GM12878 (cell line): ENCODE measurements around the gene ZNF653. TPM values are rescaled to one million over a fixed set of nuclear protein-coding genes. Genes with fewer than 3 reads are reported as not detected.

Experiments used
- ATAC-seq: fragments of 200-7000 bp; cut with Tn5 transposase; 3 replicates; pipeline ENCODE4 v1.9.1; 2020; ENCODE audit warnings: mild to moderate bottlenecking, moderate library complexity
- BruUV-seq: library from RNA; stranded (reverse); fragments of 400-500 nt; replicated peaks from 2 replicates; lab custom pipeline; 2021; lab: Mats Ljungman, UMichigan
- CTCF ChIA-PET: fragments of 300-600 bp; sonication (Branson Sonifier 250); formaldehyde crosslinking; extraction: SDS; loops from one replicate; lab custom pipeline; 2021; ENCODE audit warnings: inconsistent platforms; lab: Yijun Ruan, JAX
- POLR2A ChIA-PET: fragments of 350-600 bp; formaldehyde crosslinking; extraction: SDS; loops from one replicate; lab custom pipeline; 2021; ENCODE audit warnings: inconsistent platforms; lab: Charles Lee
- RAD21 ChIA-PET: fragments of 300-600 bp; sonication (Branson Sonifier 250); formaldehyde crosslinking; loops from one replicate; lab custom pipeline; 2023; ENCODE audit warnings: antibody characterized with exemption; ENCODE audit not compliant: unreplicated experiment; lab: Charles Lee
- SMC1A ChIA-PET: fragments of 300-600 bp; sonication (Branson Sonifier 250); formaldehyde crosslinking; loops from one replicate; lab custom pipeline; 2023; ENCODE audit not compliant: unreplicated experiment, uncharacterized antibody; lab: Charles Lee
- DNase-seq: peaks from one replicate; pipeline ENCODE4 v3.0.0-alpha.2; 2011; ENCODE audit warnings: low read depth, low spot score
- FAIRE-seq: peaks from 3 replicates; lab custom pipeline; 2011; peaks lifted over from hg19 to GRCh38; lab: Jason Lieb, UNC
- H2AFZ ChIP-seq: 2 replicates; pipeline ENCODE4 v1.6.0; 2011; ENCODE audit warnings: low read depth, low read length, control low read depth; ENCODE audit not compliant: control insufficient read depth
- H3K27ac ChIP-seq: 2 replicates; pipeline ENCODE4 v1.5.1; 2011; ENCODE audit warnings: control low read depth; ENCODE audit not compliant: control insufficient read depth, insufficient read depth
- H3K27me3 ChIP-seq, 2 experiments: replicated peaks in 1 of 2; 2 replicates each; pipeline versions ENCODE4 v1.6.0 to v1.6.1; 2011; ENCODE audit warnings: low read length in 1 of 2; ENCODE audit not compliant: control insufficient read depth in 2 of 2, insufficient read depth in 2 of 2
- H3K36me3 ChIP-seq, 2 experiments: 2 replicates each; pipeline ENCODE4 v1.5.1; 2011; ENCODE audit warnings: low read length in 1 of 2; ENCODE audit not compliant: control insufficient read depth in 2 of 2, insufficient read depth in 2 of 2
- H3K4me1 ChIP-seq: 2 replicates; pipeline ENCODE4 v1.6.1; 2011; ENCODE audit warnings: mild to moderate bottlenecking, low read length, moderate library complexity, mixed read lengths; ENCODE audit not compliant: control insufficient read depth, insufficient read depth
- H3K4me2 ChIP-seq: 2 replicates; pipeline ENCODE4 v1.6.0; 2011; ENCODE audit warnings: control low read depth; ENCODE audit not compliant: control insufficient read depth, insufficient read depth
- H3K4me3 ChIP-seq: fragments of 200-600 bp; sonication (generic); 2 replicates; pipeline ENCODE4 v1.5.1; 2016
- H3K79me2 ChIP-seq: 2 replicates; pipeline ENCODE4 v1.6.0; 2011; ENCODE audit warnings: low read length; ENCODE audit not compliant: control insufficient read depth, insufficient read depth
- H3K9ac ChIP-seq: 2 replicates; pipeline ENCODE4 v1.8.0; 2011; ENCODE audit warnings: low read length, control low read depth, mixed read lengths; ENCODE audit not compliant: control insufficient read depth, insufficient read depth
- H3K9me3 ChIP-seq: replicated peaks from 3 replicates; pipeline ENCODE4 v1.5.1; 2011; ENCODE audit warnings: mild to moderate bottlenecking, low read length; ENCODE audit not compliant: control insufficient read depth, insufficient read depth
- H4K20me1 ChIP-seq: 2 replicates; pipeline ENCODE4 v1.6.0; 2011; ENCODE audit not compliant: control insufficient read depth, insufficient read depth
- ASH2L ChIP-seq: fragments of 300-600, 200-600 bp; sonication (generic); IDR thresholded peaks from 2 replicates; pipeline ENCODE4 v1.6.1; 2017; ENCODE audit warnings: low read depth, mild to moderate bottlenecking, borderline replicate concordance
- ATF3 ChIP-seq: IDR thresholded peaks from 2 replicates; pipeline ENCODE4 v1.6.1; 2011; ENCODE audit warnings: low read depth, mild to moderate bottlenecking, low read length, moderate library complexity, borderline replicate concordance; ENCODE audit errors: extremely low read depth
- CREB1 ChIP-seq: IDR thresholded peaks from 2 replicates; pipeline ENCODE4 v1.6.1; 2012; ENCODE audit warnings: low read depth, mild to moderate bottlenecking, inconsistent platforms
- ESRRA ChIP-seq: IDR thresholded peaks from 2 replicates; pipeline ENCODE4 v1.6.1; 2012; ENCODE audit warnings: mild to moderate bottlenecking, low read length, improper control_type of control experiment
- GATAD2B ChIP-seq: fragments of 450-650 bp; conservative IDR thresholded peaks from 2 replicates; pipeline ENCODE4 v1.6.1; 2017; ENCODE audit warnings: low read depth, mild to moderate bottlenecking, moderate library complexity
- HDAC2 ChIP-seq: fragments of 200-600 bp; sonication (generic); IDR thresholded peaks from 2 replicates; pipeline ENCODE4 v1.6.1; 2017
- IRF4 ChIP-seq: IDR thresholded peaks from 2 replicates; pipeline ENCODE4 v1.6.1; 2011; ENCODE audit warnings: low read depth, low read length
- KLF5 ChIP-seq: fragments of 450-650 bp; IDR thresholded peaks from 2 replicates; pipeline ENCODE4 v1.6.1; 2014; ENCODE audit warnings: mild to moderate bottlenecking; ENCODE audit not compliant: partially characterized antibody
- MAX ChIP-seq: IDR thresholded peaks from 2 replicates; pipeline ENCODE4 v1.6.1; 2012; ENCODE audit warnings: low read depth, low read length, improper control_type of control experiment
- NFIC ChIP-seq: IDR thresholded peaks from 2 replicates; pipeline ENCODE4 v1.6.1; 2012; ENCODE audit warnings: low read depth, mild to moderate bottlenecking, inconsistent platforms, low read length, moderate library complexity
- PAX5 ChIP-seq: IDR thresholded peaks from 2 replicates; pipeline ENCODE4 v1.6.1; 2011; ENCODE audit warnings: low read depth, low read length, borderline replicate concordance
- PKNOX1 ChIP-seq: fragments of 450-650 bp; IDR thresholded peaks from 2 replicates; pipeline ENCODE4 v1.6.1; 2016; ENCODE audit warnings: mild to moderate bottlenecking
- POLR2AphosphoS2 ChIP-seq: IDR thresholded peaks from 2 replicates; pipeline ENCODE4 v1.6.1; 2011; ENCODE audit warnings: low read depth, mild to moderate bottlenecking, low read length, improper control_type of control experiment, moderate library complexity
- RAD21 ChIP-seq: IDR thresholded peaks from 2 replicates; pipeline ENCODE4 v1.6.1; 2011; ENCODE audit warnings: mild to moderate bottlenecking, low read depth, low read length, moderate library complexity; ENCODE audit not compliant: insufficient read depth
- SP1 ChIP-seq: IDR thresholded peaks from one replicate; pipeline ENCODE4 v1.6.1; 2011; ENCODE audit warnings: low read depth, low read length
- SUZ12 ChIP-seq: fragments of 200-600 bp; sonication (generic); IDR thresholded peaks from one replicate; pipeline ENCODE4 v1.6.1; 2018; ENCODE audit warnings: antibody characterized with exemption, mild to moderate bottlenecking; ENCODE audit not compliant: unreplicated experiment
- TCF12 ChIP-seq: IDR thresholded peaks from 2 replicates; pipeline ENCODE4 v1.6.1; 2011; ENCODE audit warnings: low read depth, mild to moderate bottlenecking, low read length
- TCF3 ChIP-seq: IDR thresholded peaks from 2 replicates; pipeline ENCODE4 v1.6.1; 2012; ENCODE audit warnings: low read depth, mild to moderate bottlenecking, low read length, borderline replicate concordance; ENCODE audit not compliant: insufficient read depth
- TCF7 ChIP-seq: IDR thresholded peaks from 2 replicates; pipeline ENCODE4 v1.6.1; 2014; ENCODE audit warnings: antibody characterized with exemption, borderline replicate concordance
- ZZZ3 ChIP-seq: IDR thresholded peaks from 2 replicates; pipeline ENCODE4 v1.6.1; 2011; ENCODE audit warnings: low read depth; ENCODE audit not compliant: control insufficient read depth, insufficient read length
- WGBS: methylation state at CpG from one replicate; pipeline ENCODE4 v1.1.6; 2016; ENCODE audit warnings: low lambda C conversion rate; ENCODE audit not compliant: insufficient replicate concordance, insufficient coverage; ENCODE audit errors: missing lambda C conversion rate; 5-methylcytosine and 5-hydroxymethylcytosine counted together
- in situ Hi-C: fragments of 300-500 bp; cut with MboI; formaldehyde crosslinking; loops from 9 replicates; pipeline ENCODE4 v1.14.3; 2018; ENCODE audit warnings: mixed read lengths
- intact Hi-C: fragments of 100-400 bp; cut with micrococcal nuclease; formaldehyde crosslinking; loops from one replicate; pipeline ENCODE4 v1.14.2; 2022; ENCODE audit not compliant: unreplicated experiment
- polyA plus RNA-seq, 11 experiments: library from polyadenylated mRNA; depleted of rRNA in 4 of 11; unstranded in 6 of 11; stranded (reverse) in 5 of 11; fragments of >200 nt; fragmentation: Nextera tagmentation in 4 of 11; fragmentation: Illumina TruSeq in 1 of 11; extraction: Ambion mirVana in 4 of 11; extraction: Trizol in 1 of 11; gene quantifications; 1 replicate in 1 of 11; 2 replicates in 10 of 11; pipeline versions ENCODE4 v1.2.1 to v1.2.3, GENCODE V29; 2011 to 2016; ENCODE audit warnings: inconsistent platforms in 2 of 11, missing spikeins in 2 of 11, low read depth in 1 of 11
- total RNA-seq, 4 experiments: library from RNA; depleted of rRNA in 3 of 4; stranded (reverse); fragments of >200 nt in 3 of 4; fragmentation: Illumina TruSeq in 1 of 4; extraction: Trizol in 1 of 4; gene quantifications; 2 replicates each; pipeline versions ENCODE4 v1.2.1 to v1.2.3, GENCODE V29; 2013 to 2021
- TF ChIP-seq, protein P1 (sequence below): fragments of 450-650 bp; IDR thresholded peaks from 2 replicates; pipeline ENCODE4 v1.6.1; 2017; ENCODE audit warnings: low read depth, mild to moderate bottlenecking, moderate library complexity

The ZNF653 gene
- total and polyA plus RNA-seq, 10 of the 15 experiments (the other 5 are each of a cell fraction or from before 2014, with no cell fraction given), result 2.2 to 13.2 (median 6.7) TPM; not detected in 2

GRCh38 chr19:11552666-11553372 is 47.2 kb upstream of the ZNF653 start:
- H2AFZ ChIP-seq, result no peak overlapping the region
- H3K9ac ChIP-seq, result no peak overlapping the region
- no peak for ATAC-seq
- no peaks in the 10 kb centered on the region for H3K27me3 ChIP-seq
- SMC1A ChIA-PET, result no interaction called here
- CTCF ChIA-PET, result interaction anchor here (0.6 to 1.5 kb wide), 4 partner anchors 16 to 171 kb away, joined by 3 read pairs; no protein-coding TSS in a partner anchor
- POLR2A ChIA-PET, result no interaction called here
- peaks cover 23% of the 10 kb centered on the region for H3K4me1 ChIP-seq
- peaks cover 21% of the 10 kb centered on the region for H3K79me2 ChIP-seq
- in situ Hi-C loops, result no loop called here
- peaks cover 7 to 24% of the 10 kb centered on the region in 2 experiments; a peak in 3 of 4 replicates for H3K36me3 ChIP-seq
- intact Hi-C loops, result no loop called here
- 78% methylated on average over 20 of the region's 20 CpGs for WGBS
- peak; percentile 31 for FAIRE-seq
- RAD21 ChIA-PET, result interaction anchor here (1.1 kb wide), 1 partner anchor 17 kb away, joined by 3 read pairs; no protein-coding TSS in a partner anchor
- DNase-seq, result no peak
- peak overlapping the region; percentile 67; the same call in 1 of the 2 replicates for H3K4me2 ChIP-seq
- H3K27ac ChIP-seq, result no peak overlapping the region; the same call in 1 of the 2 replicates
- no peaks in the 10 kb centered on the region for H3K9me3 ChIP-seq
- H3K4me3 ChIP-seq, result no peak overlapping the region
- no peaks in the 10 kb centered on the region for H4K20me1 ChIP-seq
- BruUV-seq, result no TSS peak
- no peak for TF ChIP-seq HDAC2
- TF ChIP-seq ZZZ3, result no peak
- no peak for TF ChIP-seq ASH2L
- TF ChIP-seq TCF7, result no peak
- TF ChIP-seq TCF3, result 0 out of 2 replicates have a peak, but pooled peaks have one; percentile 44
- no peak for TF ChIP-seq CREB1
- TF ChIP-seq ATF3, result no peak
- no peak for TF ChIP-seq SUZ12
- TF ChIP-seq NFIC, result no peak
- no peak for TF ChIP-seq GATAD2B
- TF ChIP-seq KLF5, result no peak
- no peak for TF ChIP-seq POLR2AphosphoS2
- no peak for TF ChIP-seq RAD21
- TF ChIP-seq, protein P1, sequence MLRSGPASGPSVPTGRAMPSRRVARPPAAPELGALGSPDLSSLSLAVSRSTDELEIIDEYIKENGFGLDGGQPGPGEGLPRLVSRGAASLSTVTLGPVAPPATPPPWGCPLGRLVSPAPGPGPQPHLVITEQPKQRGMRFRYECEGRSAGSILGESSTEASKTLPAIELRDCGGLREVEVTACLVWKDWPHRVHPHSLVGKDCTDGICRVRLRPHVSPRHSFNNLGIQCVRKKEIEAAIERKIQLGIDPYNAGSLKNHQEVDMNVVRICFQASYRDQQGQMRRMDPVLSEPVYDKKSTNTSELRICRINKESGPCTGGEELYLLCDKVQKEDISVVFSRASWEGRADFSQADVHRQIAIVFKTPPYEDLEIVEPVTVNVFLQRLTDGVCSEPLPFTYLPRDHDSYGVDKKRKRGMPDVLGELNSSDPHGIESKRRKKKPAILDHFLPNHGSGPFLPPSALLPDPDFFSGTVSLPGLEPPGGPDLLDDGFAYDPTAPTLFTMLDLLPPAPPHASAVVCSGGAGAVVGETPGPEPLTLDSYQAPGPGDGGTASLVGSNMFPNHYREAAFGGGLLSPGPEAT, result no peak
- peak; percentile 61; the same call in 1 of the 2 replicates for TF ChIP-seq PKNOX1
- no peak for TF ChIP-seq MAX
- no peak for TF ChIP-seq ESRRA
- no peak for TF ChIP-seq PAX5
- TF ChIP-seq TCF12, result 0 out of 2 replicates have a peak, but pooled peaks have one; percentile 46
- no peak for TF ChIP-seq SP1
- no peak for TF ChIP-seq IRF4
